ENCODE results near the gene ANKRD35.
A peak's percentile ranks its signal among the peaks of the same experiment; 100 is the strongest.
"Not testable (repeated sequence)": the region's sequence is repeated elsewhere in the genome, so short reads cannot be mapped to it uniquely, and the experiment has no call there.

Gene ANKRD35

DNA sequence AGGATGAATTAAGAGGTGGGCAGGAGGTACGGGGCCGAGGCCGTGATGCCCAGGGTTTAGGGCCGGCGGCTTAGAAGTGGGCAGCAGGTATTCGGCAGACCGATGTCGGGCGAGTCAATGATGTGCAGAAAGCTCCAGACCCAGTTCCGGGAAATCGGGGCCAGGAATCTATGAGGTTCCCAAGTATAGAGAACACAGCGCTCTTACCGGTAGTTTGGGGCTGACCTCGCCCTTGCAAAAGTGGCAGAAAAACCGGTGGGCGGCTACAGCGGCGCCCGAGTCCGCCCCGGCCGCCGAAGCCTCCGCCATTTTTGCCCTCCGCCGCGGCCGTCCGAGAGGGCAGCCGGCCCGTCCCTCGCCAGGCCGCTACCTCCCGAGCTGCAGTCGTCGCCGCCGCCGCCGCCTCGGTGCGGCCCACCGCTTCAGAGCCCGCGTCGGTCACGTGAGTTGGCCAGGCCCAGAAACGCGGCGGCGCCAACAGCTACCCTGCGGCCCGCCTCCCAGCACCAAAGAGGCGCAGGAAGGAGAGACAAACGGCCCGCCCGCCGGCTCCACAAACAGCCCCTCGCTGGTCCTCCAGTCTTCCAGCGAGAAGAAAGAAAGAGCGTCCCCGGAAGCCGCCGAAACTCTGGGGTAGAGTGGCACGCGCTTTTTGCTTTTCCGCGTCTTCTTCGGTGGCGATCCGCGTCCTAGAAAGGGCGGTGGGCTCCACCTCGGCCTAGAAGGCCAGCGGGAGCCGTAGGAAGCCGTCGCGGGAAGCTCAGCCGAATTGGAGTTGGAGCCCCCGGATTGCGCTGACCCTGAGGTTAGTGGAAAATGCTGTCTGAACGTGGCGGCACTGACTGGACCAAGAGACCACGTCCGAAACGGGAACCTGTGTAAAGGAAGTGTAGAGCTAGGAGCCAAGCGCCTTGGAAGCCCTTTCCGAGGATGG lies 61.8 kb downstream of the ANKRD35 start, which contains the start of the genes POLR3C and RNF115:
POLR3C (plus strand) TSS at position 636 of the 934 bp plus-strand sequence. CDS start 1,577 bp downstream, outside the sequence.
RNF115 (minus strand) TSS at position 531 of the 934 bp plus-strand sequence; CDS start at position 309, 222 bp downstream.
- DNase-seq = peak; percentile 75 to 97 (median 92)
- intact Hi-C loops (cut with DNase I) = no loop called here

DNA sequence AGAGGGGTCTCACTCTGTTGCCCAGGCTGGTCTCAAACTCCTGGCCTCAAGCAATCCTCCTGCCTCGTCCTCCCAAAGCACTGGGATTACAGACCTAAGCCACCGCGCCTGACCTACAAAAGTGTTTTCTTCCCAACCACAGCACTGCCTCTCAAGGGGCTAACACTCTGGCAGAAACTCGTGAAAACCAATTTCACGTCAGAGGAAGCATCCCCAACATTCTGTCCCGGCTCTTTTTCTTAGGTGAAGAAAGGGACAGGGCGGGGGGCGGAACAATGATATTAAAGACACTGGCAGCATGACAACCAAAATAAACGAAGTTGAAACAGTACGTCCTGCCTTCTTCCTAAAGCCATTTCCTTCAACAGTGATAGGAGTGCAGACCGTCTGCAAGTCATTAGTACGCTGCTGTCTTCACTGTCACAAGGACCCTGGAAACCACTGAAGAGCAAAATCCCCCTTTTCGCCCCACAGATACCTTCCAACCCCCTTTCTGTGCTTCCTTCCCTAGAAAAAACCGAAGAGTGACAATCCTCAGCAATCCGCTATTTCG lies 62.8 kb downstream of the ANKRD35 start:
- intact Hi-C loops (cut with DNase I); DNase-seq: not testable (repeated sequence)

DNA sequence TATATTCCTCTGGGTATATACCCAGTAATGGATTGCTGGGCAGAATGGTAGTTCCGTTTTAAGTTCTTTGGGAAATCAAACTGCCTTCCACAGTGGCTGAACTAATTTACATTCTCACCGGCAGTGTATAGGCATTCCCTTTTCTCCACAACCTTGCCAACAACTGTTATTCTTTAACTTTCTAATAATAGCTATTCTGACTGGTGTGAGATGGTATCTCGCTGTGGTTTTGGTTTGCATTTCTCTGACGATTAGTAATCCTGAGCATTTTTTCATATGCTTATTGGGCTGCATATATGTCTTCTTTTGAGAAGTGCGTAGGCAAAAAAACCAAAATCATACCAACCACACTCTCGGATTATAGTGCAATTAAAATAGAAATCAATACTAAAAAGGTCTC lies 67.6 kb downstream of the ANKRD35 start:
- DNase-seq; intact Hi-C loops (cut with DNase I): not testable (repeated sequence)
